IMR-90 (cell line): ENCODE data around the gene A3GALT2. TPM values are rescaled to one million over a fixed set of nuclear protein-coding genes. Genes with fewer than 3 reads are reported as not detected.

Source experiments
- ATAC-seq: fragments of 200-7000 bp; cut with Tn5 transposase; 2 replicates; pipeline ENCODE4 v1.9.1; 2020; ENCODE audit warnings: low read depth, mild to moderate bottlenecking, moderate library complexity
- BruUV-seq: library from RNA; stranded (reverse); fragments of 400-500 nt; replicated peaks from 2 replicates; lab custom pipeline; 2021; lab: Mats Ljungman, UMichigan
- CTCF ChIA-PET: fragments of 300-600 bp; formaldehyde crosslinking; extraction: SDS; loops from one replicate; lab custom pipeline; 2021; ENCODE audit warnings: antibody characterized with exemption; lab: Yijun Ruan, JAX
- POLR2A ChIA-PET: fragments of 300-600 bp; sonication (Branson Sonifier 250); formaldehyde crosslinking; loops from one replicate; lab custom pipeline; 2022; ENCODE audit warnings: antibody characterized with exemption; ENCODE audit not compliant: unreplicated experiment; lab: Charles Lee
- DNase-seq: peaks from one replicate; pipeline ENCODE4 v3.0.0; 2013
- H2AFZ ChIP-seq: replicated peaks from 2 replicates; pipeline ENCODE3; 2013; ENCODE audit warnings: low read length, mild to moderate bottlenecking; ENCODE audit not compliant: poor library complexity
- H2AK5ac ChIP-seq: 2 replicates; pipeline ENCODE4 v1.6.1; 2013; ENCODE audit warnings: low read depth, low read length, inconsistent platforms
- H2AK9ac ChIP-seq: replicated peaks from 2 replicates; pipeline ENCODE3; 2013; ENCODE audit warnings: mild to moderate bottlenecking, low read depth, low read length, moderate library complexity; ENCODE audit not compliant: poor library complexity
- H2BK120ac ChIP-seq: 2 replicates; pipeline ENCODE4 v1.6.1; 2013; ENCODE audit warnings: low read depth, low read length, inconsistent platforms
- H2BK15ac ChIP-seq: 3 replicates; pipeline ENCODE4 v1.6.1; 2013; ENCODE audit warnings: low read depth, low read length, inconsistent platforms
- H2BK20ac ChIP-seq: 2 replicates; pipeline ENCODE4 v1.6.1; 2013; ENCODE audit warnings: low read depth, mild to moderate bottlenecking, inconsistent platforms, low read length, moderate library complexity
- H2BK5ac ChIP-seq: 2 replicates; pipeline ENCODE4 v1.6.1; 2013; ENCODE audit warnings: mild to moderate bottlenecking, low read depth, low read length, inconsistent platforms; ENCODE audit not compliant: poor library complexity, severe bottlenecking
- H3K14ac ChIP-seq: replicated peaks from 2 replicates; pipeline ENCODE4 v1.6.1; 2013; ENCODE audit warnings: low read depth, low read length, inconsistent platforms
- H3K18ac ChIP-seq: 2 replicates; pipeline ENCODE4 v1.6.1; 2013; ENCODE audit warnings: low read depth, low read length, control low read depth
- H3K23ac ChIP-seq: 2 replicates; pipeline ENCODE4 v1.6.1; 2013; ENCODE audit warnings: low read depth, low read length, inconsistent platforms
- H3K27ac ChIP-seq: 2 replicates; pipeline ENCODE4 v1.5.1; 2013; ENCODE audit warnings: mild to moderate bottlenecking, control low read depth, low read length; ENCODE audit not compliant: insufficient read depth
- H3K27me3 ChIP-seq: 2 replicates; pipeline ENCODE4 v1.6.1; 2013; ENCODE audit warnings: low read length; ENCODE audit not compliant: control insufficient read depth, insufficient read depth
- H3K36me3 ChIP-seq: 2 replicates; pipeline ENCODE4 v1.6.1; 2013; ENCODE audit warnings: low read length, mixed read lengths; ENCODE audit not compliant: control insufficient read depth, insufficient read depth
- H3K4ac ChIP-seq: 2 replicates; pipeline ENCODE4 v1.6.1; 2013; ENCODE audit warnings: low read depth, low read length, inconsistent platforms
- H3K4me1 ChIP-seq: 2 replicates; pipeline ENCODE4 v1.6.1; 2013; ENCODE audit warnings: low read length, mixed read lengths; ENCODE audit not compliant: control insufficient read depth, insufficient read depth
- H3K4me2 ChIP-seq: 2 replicates; pipeline ENCODE4 v1.6.1; 2013; ENCODE audit warnings: low read depth, mild to moderate bottlenecking, control low read depth, low read length, moderate library complexity
- H3K4me3 ChIP-seq: 2 replicates; pipeline ENCODE4 v1.5.1; 2013; ENCODE audit warnings: low read depth, mild to moderate bottlenecking, control low read depth, low read length, moderate library complexity; ENCODE audit not compliant: insufficient read depth
- H3K56ac ChIP-seq: 2 replicates; pipeline ENCODE4 v1.6.1; 2013; ENCODE audit warnings: low read length, inconsistent platforms; ENCODE audit not compliant: insufficient read depth; ENCODE audit errors: extremely low read depth
- H3K79me1 ChIP-seq, 2 experiments: 2 replicates each; pipeline ENCODE4 v1.6.1; 2013; ENCODE audit warnings: low read length in 2 of 2, inconsistent platforms in 1 of 2, low read depth in 1 of 2
- H3K9ac ChIP-seq: 2 replicates; pipeline ENCODE4 v1.6.1; 2013; ENCODE audit warnings: low read depth, low read length, control low read depth
- H3K9me1 ChIP-seq: 2 replicates; pipeline ENCODE4 v1.6.1; 2013; ENCODE audit warnings: low read length, inconsistent platforms; ENCODE audit not compliant: insufficient read depth
- H3K9me3 ChIP-seq: 2 replicates; pipeline ENCODE4 v1.6.1; 2013; ENCODE audit warnings: low read length; ENCODE audit not compliant: control insufficient read depth, insufficient read depth
- H4K20me1 ChIP-seq: 2 replicates; pipeline ENCODE4 v1.6.1; 2013; ENCODE audit warnings: low read length, inconsistent platforms; ENCODE audit not compliant: insufficient read depth
- H4K5ac ChIP-seq: 2 replicates; pipeline ENCODE4 v1.6.1; 2013; ENCODE audit warnings: mild to moderate bottlenecking, low read depth, low read length, control low read depth
- H4K8ac ChIP-seq, 2 experiments: 2 replicates each; pipeline ENCODE4 v1.6.1; 2013; ENCODE audit warnings: low read depth in 2 of 2, low read length in 2 of 2, control low read depth in 1 of 2, inconsistent platforms in 1 of 2
- H4K91ac ChIP-seq: 2 replicates; pipeline ENCODE4 v1.6.1; 2013; ENCODE audit warnings: low read depth, low read length, inconsistent platforms; ENCODE audit not compliant: insufficient read depth
- BHLHE40 ChIP-seq: fragments of 150-350 bp; IDR thresholded peaks from 2 replicates; pipeline ENCODE4 v1.6.1; 2016; ENCODE audit warnings: mild to moderate bottlenecking, low read depth, low read length
- CHD1 ChIP-seq: IDR thresholded peaks from 2 replicates; pipeline ENCODE4 v1.6.1; 2012; ENCODE audit warnings: low read depth, low read length, improper control_type of control experiment
- ELK1 ChIP-seq: fragments of 150-350 bp; IDR thresholded peaks from 2 replicates; pipeline ENCODE4 v1.6.1; 2016; ENCODE audit warnings: low read depth, mild to moderate bottlenecking, low read length, moderate library complexity, borderline replicate concordance
- MAFK ChIP-seq: IDR thresholded peaks from 2 replicates; pipeline ENCODE4 v1.6.1; 2012; ENCODE audit warnings: low read depth, low read length, improper control_type of control experiment
- MXI1 ChIP-seq: IDR thresholded peaks from 2 replicates; pipeline ENCODE4 v1.6.1; 2012; ENCODE audit warnings: low read depth, mild to moderate bottlenecking, low read length, moderate library complexity, borderline replicate concordance
- NFE2L2 ChIP-seq: fragments of 150-350 bp; IDR thresholded peaks from 2 replicates; pipeline ENCODE4 v1.6.1; 2016; ENCODE audit warnings: low read depth, mild to moderate bottlenecking, low read length
- RFX5 ChIP-seq: IDR thresholded peaks from 2 replicates; pipeline ENCODE4 v1.8.0; 2012; ENCODE audit warnings: low read depth, mild to moderate bottlenecking, low read length, moderate library complexity
- SMC3 ChIP-seq: fragments of 150-350 bp; IDR thresholded peaks from 2 replicates; pipeline ENCODE4 v1.6.1; 2016; ENCODE audit warnings: low read depth, mild to moderate bottlenecking, antibody characterized with exemption, low read length, moderate library complexity
- USF2 ChIP-seq: fragments of 150-350 bp; IDR thresholded peaks from 2 replicates; pipeline ENCODE4 v1.6.1; 2017; ENCODE audit warnings: mild to moderate bottlenecking, antibody characterized with exemption, low read length, low read depth
- WGBS, 2 experiments: methylation state at CpG; one replicate each; pipeline versions ENCODE4 v1.1.5 to v1.1.7; 2013; ENCODE audit warnings: missing lambda C conversion rate in 2 of 2; ENCODE audit not compliant: insufficient read length in 1 of 2; ENCODE audit errors: extremely low coverage in 2 of 2; 5-methylcytosine and 5-hydroxymethylcytosine counted together
- dilution Hi-C: fragments of 300-500 bp; cut with HindIII; formaldehyde crosslinking; loops from one replicate; pipeline ENCODE4 v1.14.3; 2018; ENCODE audit warnings: low sequenced_read_pairs; ENCODE audit not compliant: unreplicated experiment
- in situ Hi-C: fragments of 300-500 bp; cut with MboI; formaldehyde crosslinking; loops from 3 replicates; pipeline ENCODE4 v1.14.3; 2019; ENCODE audit warnings: low sequenced_read_pairs, inconsistent platforms, mixed read lengths
- intact Hi-C: fragments of 100-400 bp; cut with micrococcal nuclease; formaldehyde crosslinking; loops from 2 replicates; pipeline ENCODE4 v1.10.0; 2022
- polyA plus RNA-seq, 3 experiments: library from polyadenylated mRNA; depleted of rRNA; stranded (reverse); fragments of >200 nt; gene quantifications; 2 replicates each; pipeline ENCODE4 v1.2.3, GENCODE V29; 2012; ENCODE audit warnings: low replicate concordance in 1 of 3
- total RNA-seq: library from RNA; depleted of rRNA; stranded (reverse); fragments of >200 nt; gene quantifications from 2 replicates; pipeline ENCODE4 v1.2.3, GENCODE V29; 2012

A3GALT2 gene
- total and polyA plus RNA-seq, 2 of the 4 experiments (the other 2 are of a cell fraction) = not detected

- Histone ChIP-seq H4K91ac (no peak overlapping the region), H3K27ac (no peak overlapping the region), H2AFZ (no peak overlapping the region), H2BK120ac (no peak overlapping the region), H4K8ac (no peak overlapping the region), H2AK5ac (no peak overlapping the region), H4K20me1 (peaks cover 33% of the 10 kb centered on the region; the same call in 1 of the 2 replicates), H3K36me3 (peaks cover 24% of the 10 kb centered on the region), H3K4me3 (no peak overlapping the region), H2BK5ac (no peak overlapping the region), H3K9me1 (peaks cover 18% of the 10 kb centered on the region), H2BK15ac (no peak overlapping the region), H3K9ac (no peak overlapping the region), H3K23ac (no peak overlapping the region), H3K9me3 (no peaks in the 10 kb centered on the region), H2BK20ac (no peak overlapping the region), H3K79me1 (peaks cover 34 to 75% of the 10 kb centered on the region in 2 experiments), H3K4me2 (no peak overlapping the region), H3K4me1 (no peaks in the 10 kb centered on the region; the same call in 1 of the 2 replicates), H3K18ac (no peak overlapping the region), H3K27me3 (no peaks in the 10 kb centered on the region), H4K5ac (no peak overlapping the region), H3K4ac (no peak overlapping the region), H3K56ac (no peak overlapping the region), H2AK9ac (no peak overlapping the region), H3K14ac (no peak overlapping the region)
- CTCF ChIA-PET = no interaction called here
- dilution Hi-C loops (no loop called here), in situ Hi-C loops (no loop called here), intact Hi-C loops (no loop called here)
- no TSS peak for BruUV-seq
- TF ChIP-seq CHD1 = no peak
- no peak for TF ChIP-seq BHLHE40
- TF ChIP-seq SMC3 = no peak
- no peak for TF ChIP-seq MAFK
- no peak for TF ChIP-seq NFE2L2
- TF ChIP-seq ELK1 = no peak
- TF ChIP-seq USF2 = no peak
- TF ChIP-seq RFX5 = no peak
- TF ChIP-seq MXI1 = no peak
- 66% methylated on average over 3 of the region's 3 CpGs; no CpG with 5 or more reads in 1 of the 2 experiments for WGBS, 2 experiments
- POLR2A ChIA-PET = no interaction called here
- DNase-seq (no peak), ATAC-seq (no peak)
Observed at GRCh38 chr1:33272509-33272908, 48.4 kb downstream of the A3GALT2 start.
